Right lobe of liver (tissue), 4 donors: ENCODE results near the gene COX4I2.

Source experiments
- POLR2A ChIP-seq: fragments of 450-650 bp; IDR thresholded peaks from one replicate; pipeline ENCODE4 v1.6.1; 2017; ENCODE audit warnings: antibody characterized with exemption, mild to moderate bottlenecking
- TF ChIP-seq, protein P1 (sequence below), 4 donors: fragments of 200-600 bp in 3 of 4; fragments of 450-650 bp in 1 of 4; IDR thresholded peaks; one replicate each; pipeline versions ENCODE4 v1.5.1 to v1.8.0; 2016 to 2022; ENCODE audit warnings: antibody characterized with exemption in 4 of 4, mild to moderate bottlenecking in 2 of 4
- donor health status: DM: no; HTN: no; CAD: no.
- donor health status: DM: no; HTN: no; CAD: no.
- donor health status: DM: no; HTN: yes; CAD: no.

GRCh38 chr20:31677553-31678260 is 40.0 kb downstream of the COX4I2 start:
- TF ChIP-seq, protein P1, sequence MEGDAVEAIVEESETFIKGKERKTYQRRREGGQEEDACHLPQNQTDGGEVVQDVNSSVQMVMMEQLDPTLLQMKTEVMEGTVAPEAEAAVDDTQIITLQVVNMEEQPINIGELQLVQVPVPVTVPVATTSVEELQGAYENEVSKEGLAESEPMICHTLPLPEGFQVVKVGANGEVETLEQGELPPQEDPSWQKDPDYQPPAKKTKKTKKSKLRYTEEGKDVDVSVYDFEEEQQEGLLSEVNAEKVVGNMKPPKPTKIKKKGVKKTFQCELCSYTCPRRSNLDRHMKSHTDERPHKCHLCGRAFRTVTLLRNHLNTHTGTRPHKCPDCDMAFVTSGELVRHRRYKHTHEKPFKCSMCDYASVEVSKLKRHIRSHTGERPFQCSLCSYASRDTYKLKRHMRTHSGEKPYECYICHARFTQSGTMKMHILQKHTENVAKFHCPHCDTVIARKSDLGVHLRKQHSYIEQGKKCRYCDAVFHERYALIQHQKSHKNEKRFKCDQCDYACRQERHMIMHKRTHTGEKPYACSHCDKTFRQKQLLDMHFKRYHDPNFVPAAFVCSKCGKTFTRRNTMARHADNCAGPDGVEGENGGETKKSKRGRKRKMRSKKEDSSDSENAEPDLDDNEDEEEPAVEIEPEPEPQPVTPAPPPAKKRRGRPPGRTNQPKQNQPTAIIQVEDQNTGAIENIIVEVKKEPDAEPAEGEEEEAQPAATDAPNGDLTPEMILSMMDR (IDR thresholded peaks at IDR 0.05), result no peak
- TF ChIP-seq POLR2A, result no peak
